Hippocampal formation (tissue), 2 donors: Measurements from ENCODE around the gene ZBTB48.
A peak's percentile ranks its signal among the peaks of the same experiment; 100 is the strongest.
"Not testable (repeated sequence)": the region's sequence is repeated elsewhere in the genome, so short reads cannot be mapped to it uniquely, and the experiment has no call there.

ENCODE experiments used
- DNase-seq, 2 donors: peaks; one replicate each; lab custom pipeline; 2025; lab: John Stamatoyannopoulos, UW

ZBTB48 gene

DNA sequence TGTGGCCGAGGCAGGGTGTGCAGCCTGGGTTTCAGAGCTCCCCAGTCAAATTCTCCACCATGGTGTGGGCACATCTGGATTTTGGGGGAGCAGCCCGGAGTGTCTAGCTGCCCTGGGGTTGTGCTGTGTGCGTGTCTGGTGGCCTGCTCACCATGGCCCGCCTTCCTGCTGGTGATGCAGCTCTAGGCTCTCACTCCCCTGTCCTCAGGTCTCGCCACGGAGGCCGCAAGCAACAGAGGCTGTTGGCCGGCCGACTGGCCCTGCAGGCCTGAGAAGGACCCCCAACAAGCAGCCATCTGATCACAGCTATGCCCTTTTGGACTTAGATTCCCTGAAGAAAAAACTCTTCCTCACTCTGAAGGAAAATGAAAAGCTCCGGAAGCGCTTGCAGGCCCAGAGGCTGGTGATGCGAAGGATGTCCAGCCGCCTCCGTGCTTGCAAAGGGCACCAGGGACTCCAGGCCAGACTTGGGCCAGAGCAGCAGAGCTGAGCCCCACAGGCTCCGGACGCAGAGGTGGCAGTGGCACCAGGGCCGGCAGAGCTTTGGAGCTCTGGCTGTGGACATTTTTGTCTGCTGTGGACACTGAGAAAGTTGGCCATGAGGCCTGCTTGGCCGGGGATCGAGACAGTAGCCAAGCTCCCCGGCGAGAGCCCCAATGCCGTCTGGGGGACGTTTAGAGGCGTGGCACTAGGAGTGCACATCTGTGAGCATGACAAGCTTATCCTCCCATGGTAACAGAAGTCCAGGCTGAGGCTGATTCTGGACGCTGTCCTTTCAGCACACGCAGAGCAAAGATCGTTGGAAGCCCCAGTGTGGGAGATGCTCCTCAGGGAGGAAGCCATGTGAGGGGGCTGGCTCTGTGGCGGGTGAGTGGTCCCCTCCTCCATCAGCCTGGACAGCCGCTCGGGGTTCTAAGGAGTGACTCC is 53.1 kb downstream of the ZBTB48 start:
- DNase-seq = no peak

DNA sequence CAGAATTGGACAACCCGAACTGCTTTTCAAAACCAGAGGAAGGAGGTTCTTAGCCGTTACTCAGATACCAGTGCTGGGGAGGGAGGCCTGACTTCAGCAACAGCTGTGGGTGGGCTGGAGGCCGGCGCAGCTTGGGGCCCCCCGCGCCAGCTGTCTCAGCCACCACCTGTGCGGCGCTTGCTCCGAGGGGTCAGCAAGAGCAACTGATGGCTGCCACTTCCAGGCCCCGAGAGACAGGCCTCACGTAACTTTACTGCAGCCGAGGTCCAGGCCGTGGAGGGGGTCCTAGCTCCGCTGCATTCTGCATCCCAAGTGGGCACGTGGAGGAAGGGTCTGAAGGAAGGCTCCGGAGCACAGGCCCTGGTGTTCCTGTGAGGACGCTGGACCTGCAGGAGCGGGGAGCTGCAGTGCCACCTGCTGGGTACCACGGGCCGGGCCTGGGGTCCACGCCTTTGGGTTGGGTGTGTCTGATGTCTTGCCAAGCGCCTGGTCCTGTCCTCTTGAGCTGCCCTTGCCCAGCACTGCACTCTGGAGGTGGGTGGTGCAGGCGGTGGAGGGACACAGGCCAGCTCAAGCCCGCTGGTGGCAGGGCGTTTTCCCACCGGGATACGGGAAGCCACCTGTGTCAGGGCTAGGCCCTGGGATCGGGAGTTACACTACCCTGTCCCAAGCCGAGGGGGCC is 54.7 kb downstream of the ZBTB48 start:
- no peak for DNase-seq

DNA sequence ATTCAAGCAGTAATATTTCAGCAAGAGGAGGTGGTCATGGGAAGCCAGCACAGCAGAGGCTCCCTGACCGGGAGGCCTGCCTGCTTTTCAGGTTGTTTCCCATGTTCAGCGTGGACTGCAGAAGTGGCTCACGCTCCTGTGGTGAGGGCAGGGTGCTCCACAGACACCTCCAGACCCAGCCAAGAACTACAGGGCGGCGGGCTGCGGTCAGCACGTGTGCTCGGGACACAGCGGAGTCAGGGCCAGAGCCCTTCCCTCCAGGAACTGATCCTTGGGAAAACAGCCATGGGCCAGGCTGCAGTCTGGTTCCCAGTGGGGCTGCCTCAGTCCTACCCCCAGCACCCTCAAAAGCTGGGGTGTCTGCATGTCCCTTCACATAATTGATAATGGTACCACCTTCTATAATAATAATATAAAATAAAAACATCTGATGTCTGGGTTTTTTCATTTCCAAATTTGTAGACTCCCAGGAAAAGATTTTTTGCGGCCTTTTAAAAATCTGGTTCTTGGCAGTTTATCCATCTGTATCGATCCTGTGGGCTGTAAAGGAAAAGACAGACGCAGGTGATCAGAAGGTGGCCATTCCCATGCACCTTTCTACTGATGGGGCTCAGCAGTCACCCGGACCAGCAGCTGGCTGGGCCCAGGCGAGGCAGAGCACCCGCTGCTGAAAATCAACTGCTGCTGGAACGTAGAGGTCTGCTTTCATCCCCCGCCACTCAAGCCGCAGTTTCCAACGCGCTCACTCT is 55.5 kb downstream of the ZBTB48 start:
- no peak for DNase-seq

DNA sequence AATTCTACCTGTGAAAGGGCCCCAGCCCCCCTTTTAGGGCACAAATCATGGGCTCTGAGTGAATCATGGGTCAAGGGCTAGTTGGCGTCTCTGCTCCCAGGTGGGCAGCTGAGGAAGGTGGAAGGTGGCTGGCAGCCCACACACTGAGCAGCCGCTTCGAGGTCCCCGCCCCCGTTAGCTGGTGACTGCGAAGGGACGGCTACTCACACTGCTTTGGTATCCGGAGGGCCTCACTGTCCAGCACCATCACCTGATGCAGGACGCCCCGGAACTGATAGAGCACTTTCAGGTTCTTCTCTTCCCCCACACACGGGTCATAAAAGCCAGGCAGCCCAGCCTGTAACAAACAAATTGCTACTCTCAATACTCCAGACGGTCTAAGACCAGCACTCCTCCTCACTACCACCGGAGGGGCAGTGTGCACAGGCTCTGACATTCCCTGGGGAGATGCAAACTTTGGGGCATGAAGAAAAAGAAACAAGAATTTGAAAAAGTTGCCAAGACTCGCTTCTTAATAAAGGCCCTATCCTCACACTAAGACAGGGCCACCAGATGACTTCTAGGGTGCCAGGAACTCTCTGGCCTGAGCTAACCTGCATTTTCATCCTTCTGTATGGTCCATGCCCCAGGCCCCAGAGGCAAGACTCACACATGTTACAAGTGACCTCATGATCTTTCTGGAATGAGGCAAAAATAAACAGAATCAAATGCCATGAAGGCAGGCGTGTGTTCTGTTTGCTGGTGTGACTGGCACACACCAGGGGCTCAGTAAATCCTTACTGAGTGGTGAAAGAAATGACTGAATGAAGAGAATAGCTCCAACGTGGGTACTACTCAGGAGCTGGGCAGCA is 56.3 kb downstream of the ZBTB48 start:
- no peak for DNase-seq

DNA sequence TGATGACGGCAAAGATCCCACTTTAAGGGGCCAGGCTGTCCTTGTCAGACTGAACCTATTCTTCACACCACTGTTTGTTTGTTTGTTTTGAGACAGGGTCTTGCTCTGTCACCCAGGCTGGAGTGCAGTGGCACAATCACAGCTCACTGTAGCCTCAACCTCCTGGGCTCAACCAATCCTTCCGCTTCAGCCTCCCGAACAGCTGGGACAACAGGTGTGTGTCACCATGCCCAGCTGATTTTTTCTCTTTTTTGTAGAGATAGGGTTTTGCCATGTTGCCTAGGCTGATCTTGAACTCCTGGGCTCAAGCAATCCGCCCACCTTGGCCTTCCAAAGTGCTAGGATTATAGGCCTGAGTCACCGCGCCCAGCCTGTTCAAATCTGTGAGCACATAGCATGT is 57.0 kb downstream of the ZBTB48 start:
- DNase-seq = not testable (repeated sequence)

DNA sequence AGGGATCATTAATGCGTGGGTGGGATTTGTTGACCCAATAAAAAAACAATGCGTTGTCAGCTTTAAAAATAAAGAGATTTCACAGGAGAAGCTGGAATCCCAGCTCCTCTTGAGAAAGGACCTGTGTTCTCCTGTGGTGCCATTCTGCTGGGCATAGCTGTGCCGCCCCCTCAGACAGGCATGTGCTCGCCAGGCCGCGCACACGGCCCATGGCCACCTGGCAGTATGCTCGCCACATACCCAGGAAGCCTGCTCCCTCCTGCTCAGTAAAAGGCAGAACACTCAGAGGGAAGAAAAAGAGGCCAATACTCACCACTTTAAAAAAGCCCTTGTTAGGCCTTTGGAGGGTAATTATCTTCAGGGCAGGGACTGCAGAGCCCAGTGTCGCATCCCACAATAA is 58.0 kb downstream of the ZBTB48 start:
- DNase-seq = no peak

DNA sequence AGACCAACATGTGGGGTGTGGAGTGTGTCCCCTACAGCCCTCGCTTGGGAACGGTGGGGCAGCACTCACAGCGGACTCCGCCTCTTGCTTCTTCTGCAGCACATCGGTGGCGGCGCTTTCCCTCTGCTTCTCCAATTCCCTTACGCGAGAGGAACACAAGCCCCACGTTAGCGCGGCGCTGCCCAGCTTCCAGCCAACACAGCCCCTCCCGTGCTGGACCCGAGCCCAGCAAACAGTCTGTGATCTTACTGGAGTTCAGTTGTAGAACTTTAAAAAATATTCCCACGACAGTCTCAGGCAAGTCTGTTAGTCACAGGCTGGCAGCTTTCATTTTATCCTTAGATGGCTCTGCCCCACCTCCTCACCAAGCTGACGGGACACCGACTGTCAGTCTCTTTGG is 58.4 kb downstream of the ZBTB48 start:
- DNase-seq = peak; percentile 43 to 48
